PC-3 (cell line): ENCODE measurements around the gene HAP1. TPM values are rescaled to one million over a fixed set of nuclear protein-coding genes. Genes with fewer than 3 reads are reported as not detected.
"Not testable (repeated sequence)": the region's sequence is repeated elsewhere in the genome, so short reads cannot be mapped to it uniquely, and the experiment has no call there.

Experiments
- ATAC-seq: fragments of 200-7000 bp; cut with Tn5 transposase; 2 replicates; pipeline ENCODE4 v1.9.1; 2020; ENCODE audit warnings: mild to moderate bottlenecking, moderate library complexity
- BruUV-seq: library from RNA; stranded (reverse); fragments of 400-500 nt; replicated peaks from 2 replicates; lab custom pipeline; 2021; lab: Mats Ljungman, UMichigan
- CTCF ChIA-PET: fragments of 300-600 bp; sonication (Branson Sonifier 250); formaldehyde crosslinking; loops from one replicate; lab custom pipeline; 2022; ENCODE audit warnings: antibody characterized with exemption; lab: Charles Lee
- POLR2A ChIA-PET: fragments of 300-600 bp; sonication (Branson Sonifier 250); formaldehyde crosslinking; loops from one replicate; lab custom pipeline; 2022; ENCODE audit warnings: antibody characterized with exemption; ENCODE audit not compliant: unreplicated experiment; lab: Charles Lee
- DNase-seq: peaks from one replicate; pipeline ENCODE4 v3.0.0-alpha.2; 2015
- H2AFZ ChIP-seq: fragments of 300-600 bp; sonication (generic); 2 replicates; pipeline ENCODE4 v1.6.0; 2016; ENCODE audit warnings: antibody characterized with exemption, low read length
- H3F3A ChIP-seq: fragments of 300-600 bp; sonication (generic); one replicate; pipeline ENCODE4 v1.6.0; 2017; ENCODE audit warnings: antibody characterized with exemption, low read length, control low read depth, mild to moderate bottlenecking; ENCODE audit not compliant: unreplicated experiment
- H3K27ac ChIP-seq: fragments of 300-600 bp; sonication (generic); 2 replicates; pipeline ENCODE4 v1.5.1; 2016; ENCODE audit warnings: mild to moderate bottlenecking, low read length
- H3K27me3 ChIP-seq: fragments of 300-600 bp; sonication (generic); 2 replicates; pipeline ENCODE4 v1.6.1; 2016; ENCODE audit warnings: low read length, mixed read lengths
- H3K36me3 ChIP-seq: fragments of 300-600 bp; sonication (generic); 2 replicates; pipeline ENCODE4 v1.6.1; 2016; ENCODE audit warnings: low read depth, mixed run types, low read length, mixed read lengths
- H3K4me1 ChIP-seq: fragments of 300-600 bp; sonication (generic); 2 replicates; pipeline ENCODE4 v1.5.1; 2016; ENCODE audit warnings: low read length; ENCODE audit not compliant: insufficient read depth
- H3K4me2 ChIP-seq: fragments of 300-600 bp; sonication (generic); 2 replicates; pipeline ENCODE4 v1.6.0; 2016; ENCODE audit warnings: low read length
- H3K4me3 ChIP-seq: fragments of 300-600 bp; sonication (generic); 2 replicates; pipeline ENCODE4 v1.5.1; 2016; ENCODE audit warnings: mild to moderate bottlenecking, low read length, mixed read lengths
- H3K79me2 ChIP-seq: fragments of 300-600 bp; sonication (generic); 2 replicates; pipeline ENCODE4 v1.6.1; 2017; ENCODE audit warnings: low read length, mixed read lengths
- H3K9ac ChIP-seq: fragments of 300-600 bp; sonication (generic); 2 replicates; pipeline ENCODE4 v1.6.0; 2016; ENCODE audit warnings: mild to moderate bottlenecking, low read length
- H3K9me2 ChIP-seq: fragments of 300-600 bp; sonication (generic); replicated peaks from 2 replicates; pipeline ENCODE4 v1.6.1; 2016; ENCODE audit warnings: mixed run types, low read length, mixed read lengths
- H3K9me3 ChIP-seq: fragments of 300-600 bp; sonication (generic); 2 replicates; pipeline ENCODE4 v1.6.1; 2016; ENCODE audit warnings: low read length, mixed read lengths
- H4K20me1 ChIP-seq: fragments of 300-600 bp; sonication (generic); 2 replicates; pipeline ENCODE4 v1.6.1; 2016; ENCODE audit warnings: low read length, mixed read lengths
- CTCF ChIP-seq: fragments of 300-600 bp; sonication (generic); conservative IDR thresholded peaks from 2 replicates; pipeline ENCODE4 v1.5.1; 2017; ENCODE audit warnings: antibody characterized with exemption, low read depth, mild to moderate bottlenecking, low read length
- EZH2 ChIP-seq: fragments of 300-600 bp; sonication (generic); IDR thresholded peaks from one replicate; pipeline ENCODE4 v1.6.1; 2017; ENCODE audit warnings: antibody characterized with exemption, mild to moderate bottlenecking, low read length; ENCODE audit not compliant: unreplicated experiment
- EZH2phosphoT487 ChIP-seq: fragments of 300-600 bp; sonication (generic); IDR thresholded peaks from 2 replicates; pipeline ENCODE4 v1.6.1; 2018; ENCODE audit warnings: mild to moderate bottlenecking, antibody characterized with exemption, low read length, borderline replicate concordance
- intact Hi-C: fragments of 100-400 bp; cut with micrococcal nuclease; formaldehyde crosslinking; loops from 2 replicates; pipeline ENCODE4 v1.9.0; 2023
- total RNA-seq: library from RNA; depleted of rRNA; stranded (reverse); fragments of >200 nt; gene quantifications from 2 replicates; pipeline ENCODE4 v1.2.3, GENCODE V29; 2014

The HAP1 gene
- total RNA-seq, 1 experiment from 2014 or later, result 1.2 TPM

GRCh38 chr17:41678907-41679739 is 55.3 kb downstream of the HAP1 start:
- BruUV-seq, result no TSS peak
- CTCF ChIA-PET, result interaction anchor here (0.5 to 1.0 kb wide), 2 partner anchors 9 to 17 kb away, joined by 3 read pairs; partner anchors contain the start of gene EIF1
- POLR2A ChIA-PET, result no interaction called here
- H3K27ac ChIP-seq, result peak overlapping the region; percentile 78
- H3K9me3 ChIP-seq, result no peaks in the 10 kb centered on the region
- TF ChIP-seq CTCF (peak; percentile 24; the same call in 1 of the 2 replicates), EZH2 (no peak)
- DNase-seq (peak; percentile 40), ATAC-seq (peak; percentile 64)
- peaks cover 13% of the 10 kb centered on the region for H3K4me1 ChIP-seq
- no peaks in the 10 kb centered on the region for H3K79me2 ChIP-seq
- H3K9me2 ChIP-seq, result no peaks in the 10 kb centered on the region
- no peaks in the 10 kb centered on the region for H3K27me3 ChIP-seq
- H3F3A ChIP-seq, result no peaks in the 10 kb centered on the region
- no peaks in the 10 kb centered on the region for H3K36me3 ChIP-seq
- intact Hi-C loops, result no loop called here
- H3K4me3 ChIP-seq, result peak overlapping the region; percentile 46
- peak overlapping the region; percentile 13; the same call in 1 of the 2 replicates for H3K9ac ChIP-seq
- no peaks in the 10 kb centered on the region for H4K20me1 ChIP-seq
- peak overlapping the region; percentile 69 for H2AFZ ChIP-seq
- peak overlapping the region; percentile 76 for H3K4me2 ChIP-seq

DNA sequence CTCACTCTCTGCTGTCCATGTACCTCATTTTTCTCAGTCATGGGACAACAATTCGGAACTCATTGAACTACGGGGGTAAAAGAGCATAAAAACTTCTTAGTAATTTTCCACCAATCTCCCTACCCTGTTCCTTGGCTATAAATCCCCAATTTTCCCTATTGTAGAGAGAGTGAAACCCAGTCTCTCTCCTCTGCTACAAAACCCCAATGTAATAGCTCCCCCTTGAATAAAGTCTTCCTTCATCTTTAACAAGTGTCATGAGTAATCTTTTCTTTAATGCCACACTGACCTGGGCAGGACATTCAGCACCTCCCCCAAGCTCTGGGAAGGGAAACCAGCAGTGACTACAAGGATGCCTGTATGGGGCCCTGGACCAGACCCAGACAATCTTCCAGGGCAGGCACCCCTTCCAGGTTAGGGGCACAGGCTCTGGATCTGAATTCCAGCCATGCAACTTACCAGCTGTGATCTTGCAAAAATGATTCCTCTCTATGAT is 56.0 kb downstream of the HAP1 start:
- peak; percentile 30 for DNase-seq
- no peaks in the 10 kb centered on the region for H3F3A ChIP-seq
- H4K20me1 ChIP-seq, result no peaks in the 10 kb centered on the region
- peak overlapping the region; percentile 78 for H3K27ac ChIP-seq
- ChIA-PET POLR2A (no interaction called here), CTCF (interaction anchor here (0.5 to 1.0 kb wide), 3 partner anchors 10 to 602 kb away, joined by 3 read pairs; partner anchors contain the start of gene EIF1)
- H3K9me2 ChIP-seq, result no peaks in the 10 kb centered on the region
- H3K9me3 ChIP-seq, result no peaks in the 10 kb centered on the region
- peak; percentile 48 for ATAC-seq
- TF ChIP-seq EZH2phosphoT487 (no peak), EZH2 (no peak), CTCF (no peak)
- H3K4me3 ChIP-seq, result peak overlapping the region; percentile 46
- H3K9ac ChIP-seq, result peak overlapping the region; percentile 13; the same call in 1 of the 2 replicates
- no peaks in the 10 kb centered on the region for H3K27me3 ChIP-seq
- peak overlapping the region; percentile 69 for H2AFZ ChIP-seq
- no peaks in the 10 kb centered on the region for H3K36me3 ChIP-seq
- peaks cover 13% of the 10 kb centered on the region for H3K4me1 ChIP-seq
- H3K79me2 ChIP-seq, result no peaks in the 10 kb centered on the region
- BruUV-seq, result TSS peak; percentile 77
- intact Hi-C loops, result no loop called here
- H3K4me2 ChIP-seq, result peak overlapping the region; percentile 76

GRCh38 chr17:41676058-41676419 is 58.4 kb downstream of the HAP1 start:
- no peaks in the 10 kb centered on the region for H3K79me2 ChIP-seq
- no peak overlapping the region for H3K4me2 ChIP-seq
- H4K20me1 ChIP-seq, result no peaks in the 10 kb centered on the region
- no peaks in the 10 kb centered on the region for H3K9me2 ChIP-seq
- CTCF ChIA-PET, result no interaction called here
- no TSS peak for BruUV-seq
- no peaks in the 10 kb centered on the region for H3K9me3 ChIP-seq
- no peak overlapping the region for H3K4me3 ChIP-seq
- intact Hi-C loops, result no loop called here
- ATAC-seq, result no peak
- H2AFZ ChIP-seq, result no peak overlapping the region
- no peaks in the 10 kb centered on the region for H3K27me3 ChIP-seq
- H3K9ac ChIP-seq, result no peak overlapping the region
- no peak for DNase-seq
- peaks cover 13% of the 10 kb centered on the region for H3K4me1 ChIP-seq
- no peaks in the 10 kb centered on the region for H3K36me3 ChIP-seq
- H3K27ac ChIP-seq, result no peak overlapping the region
- TF ChIP-seq CTCF (no peak), EZH2 (no peak), EZH2phosphoT487 (no peak)
- H3F3A ChIP-seq, result no peaks in the 10 kb centered on the region
- POLR2A ChIA-PET, result no interaction called here

GRCh38 chr17:41675157-41676057 is 59.0 kb downstream of the HAP1 start:
- H3K4me2 ChIP-seq, POLR2A ChIA-PET, H3K9me2 ChIP-seq, H3F3A ChIP-seq, H3K27me3 ChIP-seq, intact Hi-C loops, H3K9me3 ChIP-seq, H3K9ac ChIP-seq, H3K79me2 ChIP-seq, CTCF ChIA-PET, DNase-seq, ATAC-seq, H4K20me1 ChIP-seq, H3K4me3 ChIP-seq, H2AFZ ChIP-seq, H3K36me3 ChIP-seq, H3K27ac ChIP-seq, BruUV-seq: not testable (repeated sequence)
- peaks cover 13% of the 10 kb centered on the region for H3K4me1 ChIP-seq
